ENCODE results near the gene PAK5. TPM values are rescaled to one million over a fixed set of nuclear protein-coding genes. Genes with fewer than 3 reads are reported as not detected.

The PAK5 gene
- total RNA-seq, 4 donors from 2014 or later = not detected

DNA sequence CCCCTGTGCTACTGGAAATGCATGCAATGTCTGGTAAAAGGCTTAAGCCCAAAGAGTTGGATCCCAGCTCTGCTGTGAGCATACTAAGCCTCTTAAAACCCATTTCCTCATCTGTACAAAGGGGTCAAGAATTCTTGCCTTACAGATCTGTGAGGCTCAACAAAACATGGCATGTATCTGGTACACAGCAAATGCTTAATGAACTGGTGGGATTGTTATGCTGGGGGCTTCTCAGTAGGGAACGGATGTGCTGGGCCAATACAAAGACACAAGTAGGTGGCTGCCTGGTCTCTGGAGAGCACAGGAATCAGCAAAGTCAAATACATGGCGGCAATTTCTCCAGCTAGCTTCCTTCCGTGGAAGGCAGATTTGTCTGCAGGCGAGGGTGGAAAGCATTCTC is 262.2 kb downstream of the PAK5 start:
- no peak for DNase-seq
- no peaks in the 10 kb centered on the region for H3K9me3 ChIP-seq
- H3K27ac ChIP-seq = no peak overlapping the region
- H3K4me1 ChIP-seq = no peaks in the 10 kb centered on the region
- H3K36me3 ChIP-seq = no peaks in the 10 kb centered on the region
- no peak overlapping the region for H3K4me3 ChIP-seq
- H3K27me3 ChIP-seq = no peaks in the 10 kb centered on the region
- TF ChIP-seq, protein P1, sequence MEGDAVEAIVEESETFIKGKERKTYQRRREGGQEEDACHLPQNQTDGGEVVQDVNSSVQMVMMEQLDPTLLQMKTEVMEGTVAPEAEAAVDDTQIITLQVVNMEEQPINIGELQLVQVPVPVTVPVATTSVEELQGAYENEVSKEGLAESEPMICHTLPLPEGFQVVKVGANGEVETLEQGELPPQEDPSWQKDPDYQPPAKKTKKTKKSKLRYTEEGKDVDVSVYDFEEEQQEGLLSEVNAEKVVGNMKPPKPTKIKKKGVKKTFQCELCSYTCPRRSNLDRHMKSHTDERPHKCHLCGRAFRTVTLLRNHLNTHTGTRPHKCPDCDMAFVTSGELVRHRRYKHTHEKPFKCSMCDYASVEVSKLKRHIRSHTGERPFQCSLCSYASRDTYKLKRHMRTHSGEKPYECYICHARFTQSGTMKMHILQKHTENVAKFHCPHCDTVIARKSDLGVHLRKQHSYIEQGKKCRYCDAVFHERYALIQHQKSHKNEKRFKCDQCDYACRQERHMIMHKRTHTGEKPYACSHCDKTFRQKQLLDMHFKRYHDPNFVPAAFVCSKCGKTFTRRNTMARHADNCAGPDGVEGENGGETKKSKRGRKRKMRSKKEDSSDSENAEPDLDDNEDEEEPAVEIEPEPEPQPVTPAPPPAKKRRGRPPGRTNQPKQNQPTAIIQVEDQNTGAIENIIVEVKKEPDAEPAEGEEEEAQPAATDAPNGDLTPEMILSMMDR (IDR thresholded peaks at IDR 0.05) = no peak

DNA sequence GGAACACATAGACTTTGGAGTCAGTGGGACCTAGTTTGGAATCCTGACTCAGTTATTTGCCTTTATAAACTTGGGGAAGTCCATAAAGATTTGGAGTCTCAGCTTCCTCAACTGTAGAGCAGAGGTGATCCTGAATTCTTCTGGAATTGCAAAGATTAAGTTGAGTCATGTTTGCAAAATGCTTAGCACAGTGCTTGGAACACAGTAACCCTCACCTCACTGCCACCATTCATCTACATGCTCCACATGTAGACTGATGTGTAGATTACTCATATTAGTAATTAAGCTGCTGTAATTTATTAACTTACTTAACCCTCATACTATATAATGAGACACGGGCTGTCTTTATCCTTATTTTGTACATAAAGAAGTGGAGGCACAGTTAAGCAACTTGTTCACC is 263.0 kb downstream of the PAK5 start:
- Histone ChIP-seq H3K36me3 (no peaks in the 10 kb centered on the region), H3K4me3 (no peak overlapping the region), H3K27ac (no peak overlapping the region), H3K9me3 (no peaks in the 10 kb centered on the region), H3K4me1 (no peaks in the 10 kb centered on the region), H3K27me3 (no peaks in the 10 kb centered on the region)
- no peak for DNase-seq
- no peak for TF ChIP-seq POLR2A (IDR thresholded peaks at IDR 0.05)
- TF ChIP-seq, protein P1 (IDR thresholded peaks at IDR 0.05) = no peak

DNA sequence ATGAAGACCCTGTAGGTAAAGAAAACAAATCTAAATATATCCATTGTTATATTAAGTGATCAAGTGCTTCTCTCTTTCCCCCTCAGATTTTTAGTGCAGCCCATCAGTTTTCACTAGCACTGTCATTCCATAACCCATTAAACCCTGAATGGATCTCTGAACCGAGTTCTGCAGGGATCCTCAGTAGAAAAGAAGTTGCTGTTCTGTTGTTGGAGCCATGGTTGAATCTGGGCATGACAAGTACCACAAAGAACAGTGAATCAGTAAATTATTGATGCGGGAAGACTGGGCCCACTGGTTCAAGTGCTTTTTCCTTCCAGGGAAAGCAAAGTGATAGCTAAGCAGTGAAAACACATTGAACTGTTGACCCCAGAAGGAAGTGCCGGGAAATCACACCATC is 264.1 kb downstream of the PAK5 start:
- H3K27me3 ChIP-seq = no peaks in the 10 kb centered on the region
- TF ChIP-seq, protein P1 (IDR thresholded peaks at IDR 0.05) = no peak
- TF ChIP-seq POLR2A (IDR thresholded peaks at IDR 0.05) = no peak
- H3K4me1 ChIP-seq = no peaks in the 10 kb centered on the region
- H3K4me3 ChIP-seq = no peak overlapping the region
- no peak overlapping the region for H3K27ac ChIP-seq
- H3K9me3 ChIP-seq = no peaks in the 10 kb centered on the region
- no peak for DNase-seq
- H3K36me3 ChIP-seq = no peaks in the 10 kb centered on the region

GRCh38 chr20:9574181-9574580 is 264.7 kb downstream of the PAK5 start:
- no peak for TF ChIP-seq POLR2A (IDR thresholded peaks at IDR 0.05)
- TF ChIP-seq, protein P1 (IDR thresholded peaks at IDR 0.05) = no peak
- no peaks in the 10 kb centered on the region for H3K36me3 ChIP-seq
- H3K4me3 ChIP-seq = no peak overlapping the region
- H3K27ac ChIP-seq = no peak overlapping the region
- no peaks in the 10 kb centered on the region for H3K27me3 ChIP-seq
- DNase-seq = no peak
- no peaks in the 10 kb centered on the region for H3K9me3 ChIP-seq
- no peaks in the 10 kb centered on the region for H3K4me1 ChIP-seq

GRCh38 chr20:9573335-9574151 is 265.3 kb downstream of the PAK5 start:
- DNase-seq = no peak
- Histone ChIP-seq H3K36me3 (no peaks in the 10 kb centered on the region), H3K27ac (no peak overlapping the region), H3K4me3 (no peak overlapping the region), H3K9me3 (no peaks in the 10 kb centered on the region), H3K27me3 (no peaks in the 10 kb centered on the region), H3K4me1 (no peaks in the 10 kb centered on the region)
- no peak for TF ChIP-seq POLR2A (IDR thresholded peaks at IDR 0.05)

DNA sequence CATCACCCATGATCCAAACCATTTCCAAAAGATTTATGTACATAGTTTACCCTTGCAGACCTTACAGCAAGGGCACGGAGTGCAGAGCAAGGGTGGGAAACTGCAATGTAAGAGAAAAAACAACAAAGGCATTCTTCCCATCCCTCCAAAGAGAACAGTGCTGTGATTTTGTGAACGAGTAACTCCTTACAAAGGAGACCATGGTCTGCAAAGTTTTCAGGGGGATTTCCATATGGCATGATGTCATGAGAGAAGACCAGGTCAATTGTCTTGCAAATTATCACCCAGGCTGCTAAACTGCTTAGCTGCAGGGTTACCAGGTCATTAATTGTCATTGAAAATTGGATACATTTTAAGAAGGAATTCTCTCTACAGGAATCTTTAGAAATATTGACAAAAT is 266.2 kb downstream of the PAK5 start:
- Histone ChIP-seq H3K36me3 (no peaks in the 10 kb centered on the region), H3K9me3 (no peaks in the 10 kb centered on the region), H3K4me1 (no peaks in the 10 kb centered on the region), H3K4me3 (no peak overlapping the region), H3K27me3 (no peaks in the 10 kb centered on the region), H3K27ac (no peak overlapping the region)
- DNase-seq = no peak
- TF ChIP-seq POLR2A (IDR thresholded peaks at IDR 0.05) = no peak
- TF ChIP-seq, protein P1 (IDR thresholded peaks at IDR 0.05) = no peak

Data from Peyer's patch (tissue), 4 donors.